ENCODE results near the gene CPAMD8. TPM values are rescaled to one million over a fixed set of nuclear protein-coding genes. Genes with fewer than 3 reads are reported as not detected.
A peak's percentile ranks its signal among the peaks of the same experiment; 100 is the strongest.

The CPAMD8 gene
- total and polyA plus RNA-seq, 9 of the 15 experiments (the other 6 are each of a cell fraction or from before 2014, with no cell fraction given) = 0.20 to 2.1 (median 1.3) TPM

DNA sequence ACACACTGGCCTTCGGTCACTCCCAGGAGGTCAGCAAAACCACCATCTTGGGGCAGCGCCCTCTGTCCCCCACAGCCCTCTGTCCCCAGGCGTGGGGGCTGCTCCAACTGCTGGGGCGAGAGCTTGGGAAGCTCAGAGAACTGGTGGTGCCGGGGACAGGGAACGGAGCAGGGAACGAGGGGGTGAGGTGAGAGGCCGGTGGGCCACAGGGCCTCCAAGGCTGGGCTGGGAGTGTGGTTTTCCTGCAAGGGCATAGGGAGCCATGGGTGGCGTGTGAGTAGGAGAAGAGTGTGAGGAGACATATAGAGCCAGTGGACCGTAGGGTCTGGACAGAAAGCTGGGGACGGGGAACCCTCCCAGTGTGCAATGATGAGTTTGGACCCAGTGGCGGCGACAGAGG is 103.7 kb downstream of the CPAMD8 start:
- in situ Hi-C loops (cut with MboI) = no loop called here
- FAIRE-seq (no peak), DNase-seq (ENCODE audit: extremely low read depth in 1 of 4, low spot score in 3 of 4) (no peak), ATAC-seq (no peak)
- no peak overlapping the region; a peak in 1 of 4 replicates for H3K9ac ChIP-seq (ENCODE audit: insufficient read depth in 1 of 2, low read depth in 2 of 2, low read length in 2 of 2)
- no peak overlapping the region for H3K27ac ChIP-seq (ENCODE audit: extremely low read depth, low read depth, low read length)
- H2AFZ ChIP-seq (ENCODE audit: low read depth, low read length) = peak overlapping the region; percentile 84
- 62% methylated on average over 11 of the region's 13 CpGs for WGBS (ENCODE audit: insufficient coverage, low coverage, missing lambda C conversion rate)
- peaks cover 17 to 32% of the 10 kb centered on the region in 2 experiments; a peak in 4 of 5 replicates for H3K4me1 ChIP-seq (replicated peaks in 1 of 2; ENCODE audit: control insufficient read depth in 2 of 2, insufficient read depth in 2 of 2, low read length in 2 of 2)
- no peaks in the 10 kb centered on the region for H4K20me1 ChIP-seq (replicated peaks; ENCODE audit: control insufficient read depth, insufficient read depth, low read length)
- ChIA-PET POLR2A (interaction anchor here (0.6 to 1.1 kb wide), 2 partner anchors 150 to 690 kb away, joined by 3 read pairs; no protein-coding TSS in a partner anchor), CTCF (ENCODE audit: low intra/inter-chr PET ratio) (no interaction called here)
- TF ChIP-seq RBBP5 (IDR thresholded peaks at IDR 0.05; ENCODE audit: borderline replicate concordance, insufficient read depth, low read length, poor library complexity, severe bottlenecking) = no peak
- TF ChIP-seq NFE2L1 (tag; IDR thresholded peaks at IDR 0.05; ENCODE audit: borderline replicate concordance, low read depth) = no peak
- TF ChIP-seq POLR3G (IDR thresholded peaks at IDR 0.05; ENCODE audit: extremely low read depth, insufficient read length, insufficient replicate concordance) = no peak
- no peak for TF ChIP-seq IRF2 (CRISPR knock-in tag; IDR thresholded peaks at IDR 0.05)
- TF ChIP-seq CBX3 (IDR thresholded peaks at IDR 0.05; ENCODE audit: borderline replicate concordance in 1 of 2, low read length in 2 of 2) = no peak
- no peak for TF ChIP-seq RHOXF2B (CRISPR knock-in tag; conservative IDR thresholded peaks at IDR 0.05)
- no peak for TF ChIP-seq RAD51 (IDR thresholded peaks at IDR 0.05; ENCODE audit: borderline replicate concordance, low read depth)
- TF ChIP-seq TAF15 (IDR thresholded peaks at IDR 0.05; ENCODE audit: low read depth, low read length) = no peak
- no peak for TF ChIP-seq SMAD4 (CRISPR knock-in tag; conservative IDR thresholded peaks at IDR 0.05)
- no peak for TF ChIP-seq HDAC1 (IDR thresholded peaks at IDR 0.05)
- no peak for TF ChIP-seq RBM22 (IDR thresholded peaks at IDR 0.05; ENCODE audit: low read depth, low read length, poor library complexity, severe bottlenecking)
- no peak for TF ChIP-seq DMBX1 (CRISPR knock-in tag; IDR thresholded peaks at IDR 0.05; ENCODE audit: borderline replicate concordance)
- no peak for TF ChIP-seq XRCC4 (IDR thresholded peaks at IDR 0.05; ENCODE audit: extremely low read depth, insufficient read depth, insufficient read length)
- TF ChIP-seq ZSCAN29 (IDR thresholded peaks at IDR 0.05) = no peak
- BruUV-seq (replicated peaks) = no TSS peak
- H3K4me3 ChIP-seq = no peak overlapping the region
- no peaks in the 10 kb centered on the region for H3K79me2 ChIP-seq (ENCODE audit: control insufficient read depth, insufficient read depth, low read length)
- peaks cover under 1 to 5% of the 10 kb centered on the region in 2 experiments; a peak in 2 of 5 replicates for H3K27me3 ChIP-seq (ENCODE audit: control insufficient read depth in 2 of 2, insufficient read depth in 2 of 2, low read length in 2 of 2)
- intact Hi-C loops (cut with micrococcal nuclease) = no loop called here
- H3K9me3 ChIP-seq (replicated peaks; ENCODE audit: control insufficient read depth, insufficient read depth, low read depth, low read length) = 0 out of 2 replicates have a peak, but pooled peaks cover 4% of the 10 kb centered on the region
- H3K4me2 ChIP-seq (ENCODE audit: insufficient read depth, low read length) = no peak overlapping the region
- H3K9me1 ChIP-seq (ENCODE audit: control insufficient read depth, insufficient read depth, low read length) = no peaks in the 10 kb centered on the region
- H3K36me3 ChIP-seq (ENCODE audit: control insufficient read depth, insufficient read depth, low read length) = no peaks in the 10 kb centered on the region
